HG02943 (cell line): ENCODE data around the gene SNAPC4.

Experiments
- ATAC-seq: cut with Tn5 transposase; IDR thresholded peaks from one replicate; pipeline ENCODE4 v1.9.1; 2021; ENCODE audit warnings: mild to moderate bottlenecking, low read depth, moderate library complexity; ENCODE audit not compliant: unreplicated experiment

The SNAPC4 gene

GRCh38 chr9:136393531-136393930 lies 6.4 kb downstream of the SNAPC4 start:
- ATAC-seq, result no peak

DNA sequence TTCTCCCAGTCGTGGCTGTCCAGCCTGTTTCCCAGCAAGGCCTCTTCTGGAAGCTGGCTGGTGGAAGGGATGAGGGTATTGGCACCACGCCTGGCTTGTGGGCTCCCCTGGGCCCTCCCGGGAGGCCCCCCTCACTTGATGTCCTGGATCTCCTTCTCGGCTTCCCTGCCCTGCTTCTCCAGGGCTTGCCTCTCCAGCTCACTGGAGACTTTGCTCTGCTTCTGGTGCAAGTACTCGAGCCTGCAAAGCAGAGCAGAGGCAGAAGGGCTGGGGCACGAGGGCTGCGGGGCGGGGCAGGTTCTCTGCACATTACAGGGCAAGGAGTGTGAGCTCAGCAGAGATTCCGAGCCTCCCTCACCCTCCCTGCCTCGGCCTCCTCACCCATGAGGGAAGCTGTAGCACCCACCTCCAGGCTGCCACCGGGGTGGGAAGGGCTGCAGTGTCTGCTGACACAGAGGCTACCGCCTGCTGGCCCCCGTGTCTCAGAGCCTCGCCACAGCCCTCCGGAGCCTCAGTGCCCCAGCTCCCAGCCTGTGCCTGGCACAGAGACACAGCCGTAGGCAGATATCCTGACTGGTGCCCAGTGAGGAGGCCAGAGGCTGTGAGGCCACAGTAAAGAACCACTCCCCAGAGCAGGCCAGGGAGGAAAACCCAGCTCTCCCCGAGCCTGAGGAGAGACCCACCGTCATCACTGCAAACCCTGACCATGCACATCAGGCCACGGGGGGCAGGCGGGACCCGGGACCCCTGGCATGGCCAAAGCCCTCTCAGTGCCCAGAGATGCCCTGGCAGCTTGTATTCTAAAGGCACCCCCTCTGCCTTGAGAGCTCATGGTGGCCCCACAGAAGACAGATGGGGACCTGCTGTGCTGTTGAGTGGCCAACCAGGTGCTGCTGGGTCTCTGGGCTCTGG lies 7.2 kb downstream of the SNAPC4 start:
- ATAC-seq, result no peak

GRCh38 chr9:136391737-136392537 lies 8.0 kb downstream of the SNAPC4 start:
- no peak for ATAC-seq

- ATAC-seq, result no peak
Measured at GRCh38 chr9:136389396-136389795, 10.6 kb downstream of the SNAPC4 start.

GRCh38 chr9:136387217-136387616 lies 12.8 kb downstream of the SNAPC4 start:
- ATAC-seq, result no peak

DNA sequence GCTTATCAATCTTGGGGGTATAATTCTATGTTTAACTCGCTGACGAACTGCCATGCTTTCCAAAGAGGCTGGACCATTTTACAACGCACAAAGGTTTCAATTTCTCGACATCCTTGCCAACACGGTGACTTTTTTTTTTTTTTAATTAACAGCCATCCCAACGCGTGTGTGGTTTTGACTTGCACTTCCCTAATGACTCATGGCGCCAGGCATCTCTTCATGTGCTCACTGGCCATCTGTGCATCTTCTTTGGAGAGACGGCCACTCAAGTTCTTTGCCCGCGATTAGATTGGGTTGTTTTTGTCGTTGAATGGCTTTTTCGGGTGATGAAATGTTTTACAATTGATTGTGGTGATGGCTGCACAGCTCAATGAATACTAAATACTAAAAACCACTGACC lies 14.0 kb downstream of the SNAPC4 start:
- ATAC-seq, result no peak

DNA sequence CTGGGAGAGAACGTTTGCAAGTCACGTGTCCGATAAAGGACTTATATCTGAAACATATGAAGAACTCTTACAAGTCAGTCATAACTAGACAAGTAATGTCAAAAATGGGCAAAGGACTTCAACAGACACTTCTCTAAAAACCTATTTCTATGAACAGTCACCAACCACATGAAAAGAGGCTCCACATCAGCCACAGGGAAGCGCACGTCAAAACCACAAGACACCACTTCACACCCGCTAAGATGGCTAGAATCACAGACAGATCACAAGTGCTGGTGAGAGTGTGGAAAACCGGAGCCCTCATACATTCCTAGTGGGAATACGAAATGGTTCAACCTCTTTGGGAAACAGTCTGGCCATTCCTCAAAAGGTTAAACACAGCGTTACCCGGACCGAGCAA lies 15.0 kb downstream of the SNAPC4 start:
- ATAC-seq, result no peak

DNA sequence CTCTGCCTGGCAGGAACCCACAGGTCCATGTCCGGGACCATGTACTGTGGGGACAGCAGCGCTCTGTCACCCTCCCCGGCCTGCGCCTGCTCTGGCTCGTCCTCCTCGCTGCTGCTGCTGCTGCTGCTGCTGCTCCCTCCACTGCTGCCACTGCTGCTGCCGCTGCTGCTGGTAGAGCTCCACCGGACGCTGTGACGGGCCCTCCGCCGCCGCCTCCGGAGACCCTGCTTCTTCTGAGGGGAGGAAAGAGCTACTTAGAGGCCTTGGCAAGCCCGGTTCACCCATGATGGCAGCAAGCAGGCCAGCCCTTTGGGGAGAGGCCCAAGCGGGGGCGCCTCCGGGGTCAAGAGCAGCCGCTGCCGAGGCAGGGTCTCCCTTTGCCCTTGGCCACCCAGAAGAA lies 16.5 kb downstream of the SNAPC4 start:
- ATAC-seq, result no peak

DNA sequence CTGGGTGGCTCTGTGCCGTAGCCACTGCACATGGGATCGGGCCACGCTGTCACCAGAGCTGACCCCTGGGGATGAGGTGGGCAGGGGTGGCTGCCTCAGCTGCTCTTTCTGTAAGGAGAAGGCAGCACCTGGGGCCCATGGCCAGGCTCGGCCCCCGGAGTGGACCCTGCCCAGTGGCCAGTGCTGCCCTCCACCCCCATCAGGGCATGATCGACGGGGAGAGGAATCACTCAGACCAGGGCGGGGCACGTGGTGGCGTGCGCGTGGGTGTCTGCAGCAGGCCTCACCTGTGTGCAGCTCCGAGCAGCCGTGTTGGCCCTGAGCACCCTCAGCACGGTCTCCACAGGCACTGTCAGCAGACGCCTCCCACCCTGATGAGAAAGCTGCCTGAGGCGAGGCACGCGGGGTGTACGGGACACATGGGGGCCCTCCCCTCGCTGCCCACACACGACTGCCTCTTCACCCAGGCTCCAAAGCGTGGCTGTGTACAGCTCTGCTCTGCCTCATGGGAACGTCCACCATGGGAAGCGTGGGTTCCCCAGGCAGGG lies 17.9 kb downstream of the SNAPC4 start:
- ATAC-seq, result no peak

GRCh38 chr9:136381311-136381710 lies 18.7 kb downstream of the SNAPC4 start:
- no peak for ATAC-seq

GRCh38 chr9:136380381-136380780 lies 19.6 kb downstream of the SNAPC4 start:
- ATAC-seq, result no peak

DNA sequence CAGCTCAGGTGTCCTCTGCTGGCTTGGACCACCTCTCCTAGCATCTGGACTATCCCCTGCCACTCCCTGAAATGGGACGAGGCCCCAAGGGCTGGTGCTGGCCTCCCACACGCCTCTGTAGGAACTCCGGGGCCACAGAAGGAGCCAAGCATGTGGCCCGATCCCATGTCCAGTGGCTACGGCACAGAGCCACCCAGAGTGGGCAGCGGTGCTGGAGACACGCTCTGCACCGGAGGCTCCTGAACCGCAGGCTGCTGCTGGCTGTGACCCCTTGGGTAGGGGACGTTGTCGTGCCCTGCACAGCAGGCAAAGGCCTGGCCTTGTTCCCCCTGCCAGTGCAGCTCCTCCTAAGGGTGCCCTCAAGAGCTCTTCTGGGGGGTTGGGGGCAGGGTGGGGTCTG lies 20.1 kb downstream of the SNAPC4 start:
- no peak for ATAC-seq

GRCh38 chr9:136379401-136379800 lies 20.6 kb downstream of the SNAPC4 start:
- no peak for ATAC-seq

DNA sequence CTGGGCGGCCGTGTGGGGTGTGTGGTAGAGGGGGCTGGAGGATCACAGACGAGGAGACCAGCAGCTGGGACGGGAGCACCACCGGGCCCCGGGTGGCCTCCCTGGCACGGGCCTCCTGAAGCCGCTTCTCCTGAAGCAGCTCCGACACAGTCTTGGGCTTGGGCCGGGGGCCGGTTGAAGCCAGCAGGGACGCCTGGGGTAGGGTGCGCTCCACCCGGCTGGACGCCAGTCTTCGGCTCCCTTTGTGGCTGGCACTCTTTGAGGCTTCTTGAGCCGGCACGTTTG lies 21.0 kb downstream of the SNAPC4 start:
- no peak for ATAC-seq

DNA sequence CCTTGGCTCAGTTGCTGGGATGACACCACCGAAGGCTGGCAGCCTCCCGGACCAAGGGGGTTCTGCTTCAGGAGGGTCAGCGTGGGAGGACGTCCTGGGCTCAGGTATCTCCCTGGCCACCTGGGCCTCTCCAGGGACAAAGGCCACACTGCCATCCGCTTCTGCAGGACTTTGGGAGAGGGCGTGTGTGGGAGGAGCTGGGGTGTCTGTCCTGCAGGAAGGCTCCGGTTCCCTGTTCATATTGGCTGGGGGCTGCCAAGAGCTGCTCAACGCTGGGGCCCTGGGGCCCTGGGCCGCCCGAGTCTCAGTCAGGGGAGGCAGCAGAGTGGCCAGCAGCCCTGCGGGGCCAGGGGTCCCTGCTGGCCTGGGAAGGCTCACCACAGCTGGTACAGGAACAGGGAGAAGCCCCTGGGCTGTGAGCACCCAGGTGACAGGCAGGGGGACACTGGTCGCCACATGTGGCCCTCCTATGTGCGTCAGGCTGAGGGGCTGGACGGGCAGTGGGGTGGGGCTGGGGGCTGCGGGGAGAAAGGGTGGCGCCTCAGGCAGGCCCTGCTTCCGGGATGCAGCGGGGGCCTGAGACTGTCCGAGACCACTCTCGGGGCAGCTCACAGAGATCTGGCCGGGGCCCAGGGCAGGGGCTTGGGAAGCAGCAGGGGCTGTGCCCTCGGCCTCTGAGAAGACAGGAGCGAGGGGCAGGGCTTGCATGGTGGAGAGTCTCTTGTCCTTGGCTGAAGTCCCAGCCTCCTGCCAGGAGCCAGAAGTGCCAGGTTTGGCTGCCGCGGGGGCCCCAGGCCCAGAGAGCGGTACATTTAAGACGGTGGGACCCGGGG lies 21.6 kb downstream of the SNAPC4 start:
- ATAC-seq, result no peak

DNA sequence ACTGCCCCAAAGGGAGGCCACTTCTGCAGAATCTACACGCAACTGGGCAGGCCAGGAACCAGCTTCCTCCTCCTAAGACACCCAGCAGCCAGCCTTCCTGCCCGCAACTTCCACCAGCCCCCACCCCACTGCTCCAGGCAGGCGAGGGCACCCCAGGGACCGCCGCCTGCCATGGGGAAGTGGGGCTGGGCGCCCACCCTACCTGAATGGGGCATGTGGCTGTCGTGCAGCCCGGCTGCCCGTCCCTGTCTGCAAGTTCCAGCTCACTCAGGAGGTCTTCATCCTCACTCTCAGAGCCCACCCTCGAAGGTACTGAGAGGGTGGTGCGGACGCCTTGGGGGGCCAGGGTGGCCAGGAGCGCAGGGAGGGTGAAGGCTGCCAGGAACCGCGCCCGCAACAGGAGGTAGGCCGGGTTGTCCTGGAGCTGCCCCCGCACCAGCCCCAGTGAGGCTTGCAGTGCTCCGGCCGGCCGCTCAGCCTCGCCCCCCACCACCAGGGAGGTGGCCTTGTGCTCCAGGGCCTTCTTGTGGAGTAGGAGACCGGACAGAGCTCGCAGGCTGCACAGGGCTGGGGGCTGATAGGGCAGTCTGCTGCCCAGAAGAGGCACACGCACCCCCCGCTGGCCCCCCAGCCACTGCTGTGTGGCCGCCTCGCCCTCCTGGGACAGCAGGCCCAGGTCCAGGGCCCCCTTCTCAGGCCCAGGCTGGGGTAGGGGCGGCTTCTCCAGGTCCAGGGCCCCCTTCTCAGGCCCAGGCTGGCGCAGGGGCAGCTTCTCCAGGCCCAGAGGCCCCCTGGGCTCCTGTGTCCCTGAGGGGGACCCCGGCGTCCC lies 22.4 kb downstream of the SNAPC4 start:
- ATAC-seq, result no peak

- ATAC-seq, result no peak
Measured at GRCh38 chr9:136376457-136376856, 23.5 kb downstream of the SNAPC4 start.

DNA sequence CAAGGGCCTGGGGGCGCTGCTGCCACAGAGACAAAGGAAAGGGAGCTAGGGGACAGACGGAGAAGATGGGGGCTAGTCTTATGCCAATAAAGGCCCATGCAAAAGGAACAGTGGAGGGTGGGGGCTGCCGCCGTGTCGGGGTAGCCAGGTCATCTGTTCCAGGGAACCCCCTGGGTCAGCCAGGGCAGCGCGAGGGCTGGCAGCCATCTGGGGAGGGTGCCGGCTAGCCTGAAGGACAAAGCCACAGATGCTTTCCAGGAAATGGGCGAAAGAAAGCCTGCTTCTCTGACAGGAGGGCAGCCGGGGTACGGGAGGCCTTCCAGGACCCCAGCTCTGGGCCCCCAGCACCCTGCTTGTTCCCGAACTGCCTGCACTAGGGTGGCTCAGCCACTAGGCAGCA lies 24.9 kb downstream of the SNAPC4 start:
- ATAC-seq, result no peak

DNA sequence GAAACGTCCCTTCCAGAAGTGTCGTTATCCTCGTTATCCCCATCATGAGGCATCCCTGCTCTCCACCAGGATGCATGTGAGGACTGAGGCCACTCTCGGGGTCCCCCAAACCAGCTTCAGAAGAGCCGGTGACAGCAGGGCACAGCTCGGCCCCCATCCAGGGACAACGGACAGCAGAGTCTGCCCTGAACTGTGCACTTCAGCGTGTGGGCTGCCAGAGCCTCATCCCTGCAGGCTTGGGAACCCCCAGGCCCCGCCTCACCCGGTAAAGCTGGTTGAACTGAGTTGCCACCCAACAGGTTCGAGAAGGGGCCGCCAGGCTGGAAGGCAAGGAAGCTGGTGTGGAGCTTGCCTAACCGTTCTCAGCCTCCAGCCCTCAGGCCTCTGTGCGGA lies 25.8 kb downstream of the SNAPC4 start:
- no peak for ATAC-seq
